Activated CD4-positive, alpha-beta T cell treated with anti-CD3 and anti-CD28 coated beads, Interleukin-10, Interleukin-2, amounts not matched to agents 100 ng/mL and 50 ng/mL, durations not matched to agents 16 hours and 8 hours (primary cell): ENCODE measurements around the gene SLC25A53.
"Not testable (repeated sequence)": the region's sequence is repeated elsewhere in the genome, so short reads cannot be mapped to it uniquely, and the experiment has no call there.

Experiments
- DNase-seq: peaks from one replicate; pipeline ENCODE4 v3.0.0-alpha.2; 2020

SLC25A53 gene

GRCh38 chrX:104054956-104055355 lies 101.9 kb downstream of the SLC25A53 start:
- DNase-seq, result not testable (repeated sequence)
